Lower leg skin (tissue), 3 donors: ENCODE data around the gene KEL.

Source experiments
- POLR2A ChIP-seq, 2 donors: fragments of 450-650 bp; IDR thresholded peaks; one replicate each; pipeline ENCODE4 v1.6.1; 2016 to 2017; ENCODE audit warnings: antibody characterized with exemption in 2 of 2, mild to moderate bottlenecking in 1 of 2, moderate library complexity in 1 of 2
- TF ChIP-seq, protein P1 (sequence below), 3 donors: fragments of 450-650 bp; IDR thresholded peaks; one replicate each; pipeline ENCODE4 v1.5.1; 2016; ENCODE audit warnings: antibody characterized with exemption in 3 of 3, mild to moderate bottlenecking in 3 of 3, moderate library complexity in 2 of 3

DNA sequence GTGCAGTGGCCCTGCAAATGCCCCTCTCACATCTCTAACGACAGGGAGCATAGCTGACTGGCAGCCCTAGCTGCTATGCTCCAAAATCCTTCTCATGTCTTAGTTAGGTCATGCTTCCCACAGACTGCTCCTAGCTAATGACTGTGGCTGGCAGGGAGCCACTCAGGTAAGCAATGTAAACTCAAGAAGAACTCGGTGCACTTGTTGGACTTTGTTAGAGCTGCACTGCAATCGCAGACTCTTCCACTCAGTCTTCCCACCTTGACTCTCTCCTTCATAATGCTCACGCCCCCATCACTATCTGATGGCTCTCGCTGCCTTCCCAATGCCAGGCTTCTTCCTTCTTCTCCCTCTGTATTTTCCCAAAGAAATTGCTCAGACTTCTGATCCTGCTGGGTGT, 40.7 kb upstream of the KEL start:
- TF ChIP-seq, protein P1, sequence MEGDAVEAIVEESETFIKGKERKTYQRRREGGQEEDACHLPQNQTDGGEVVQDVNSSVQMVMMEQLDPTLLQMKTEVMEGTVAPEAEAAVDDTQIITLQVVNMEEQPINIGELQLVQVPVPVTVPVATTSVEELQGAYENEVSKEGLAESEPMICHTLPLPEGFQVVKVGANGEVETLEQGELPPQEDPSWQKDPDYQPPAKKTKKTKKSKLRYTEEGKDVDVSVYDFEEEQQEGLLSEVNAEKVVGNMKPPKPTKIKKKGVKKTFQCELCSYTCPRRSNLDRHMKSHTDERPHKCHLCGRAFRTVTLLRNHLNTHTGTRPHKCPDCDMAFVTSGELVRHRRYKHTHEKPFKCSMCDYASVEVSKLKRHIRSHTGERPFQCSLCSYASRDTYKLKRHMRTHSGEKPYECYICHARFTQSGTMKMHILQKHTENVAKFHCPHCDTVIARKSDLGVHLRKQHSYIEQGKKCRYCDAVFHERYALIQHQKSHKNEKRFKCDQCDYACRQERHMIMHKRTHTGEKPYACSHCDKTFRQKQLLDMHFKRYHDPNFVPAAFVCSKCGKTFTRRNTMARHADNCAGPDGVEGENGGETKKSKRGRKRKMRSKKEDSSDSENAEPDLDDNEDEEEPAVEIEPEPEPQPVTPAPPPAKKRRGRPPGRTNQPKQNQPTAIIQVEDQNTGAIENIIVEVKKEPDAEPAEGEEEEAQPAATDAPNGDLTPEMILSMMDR (IDR thresholded peaks at IDR 0.05): no peak
- TF ChIP-seq POLR2A (IDR thresholded peaks at IDR 0.05): no peak
